ENCODE data around the gene DRC1.
A peak's percentile ranks its signal among the peaks of the same experiment; 100 is the strongest.
"Not testable (repeated sequence)": the region's sequence is repeated elsewhere in the genome, so short reads cannot be mapped to it uniquely, and the experiment has no call there.

The DRC1 gene

DNA sequence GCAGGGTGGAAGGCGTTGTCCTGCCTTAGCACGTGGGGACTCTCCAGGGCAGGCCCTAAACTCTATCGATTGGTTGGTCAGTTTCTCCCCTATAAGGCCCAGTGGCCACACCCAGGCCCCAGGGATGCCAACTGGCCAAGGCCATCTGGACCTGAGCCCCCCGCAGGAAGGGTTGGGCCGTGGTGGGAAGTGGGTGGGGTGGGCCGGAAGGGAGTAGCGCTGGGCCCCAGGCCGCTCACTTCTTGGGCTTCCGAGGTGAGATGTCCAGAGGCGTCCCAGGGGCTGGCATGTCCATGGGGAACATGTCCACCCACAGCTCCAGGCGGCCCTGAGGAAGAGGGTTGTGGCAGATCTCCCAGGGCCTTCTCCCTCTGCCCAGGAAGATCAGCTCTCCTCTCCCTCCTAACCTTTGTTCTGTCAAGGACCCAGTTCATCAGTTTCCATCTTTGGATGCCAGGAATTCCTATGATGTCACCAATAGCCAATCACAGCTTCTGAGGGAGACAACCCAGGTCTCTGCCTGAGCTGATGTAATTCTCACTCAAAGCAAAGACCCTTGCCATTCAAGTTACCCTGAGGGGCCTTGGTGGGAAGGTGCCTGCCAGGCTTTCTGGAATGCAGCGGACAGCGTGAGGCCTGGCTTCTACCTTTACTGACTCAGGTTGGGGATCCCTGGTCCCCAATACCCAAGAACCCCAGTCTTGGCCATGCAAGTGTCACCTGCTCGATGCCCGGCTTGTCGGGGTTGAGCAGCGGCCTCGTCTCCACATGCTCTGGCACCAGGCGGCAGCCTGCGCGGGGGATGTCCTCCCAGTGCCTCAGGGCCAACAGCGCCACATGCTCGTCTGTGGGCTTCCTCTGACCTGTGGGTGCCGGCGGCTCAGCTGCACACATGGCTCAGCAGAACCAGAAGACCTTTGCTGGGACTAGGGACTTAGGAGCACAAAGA, 61.8 kb downstream of the DRC1 start:
- DNase-seq = no peak

GRCh38 chr2:26464390-26465265, 62.9 kb downstream of the DRC1 start:
- DNase-seq = no peak

GRCh38 chr2:26465266-26465925, 63.7 kb downstream of the DRC1 start:
- no peak for DNase-seq

DNA sequence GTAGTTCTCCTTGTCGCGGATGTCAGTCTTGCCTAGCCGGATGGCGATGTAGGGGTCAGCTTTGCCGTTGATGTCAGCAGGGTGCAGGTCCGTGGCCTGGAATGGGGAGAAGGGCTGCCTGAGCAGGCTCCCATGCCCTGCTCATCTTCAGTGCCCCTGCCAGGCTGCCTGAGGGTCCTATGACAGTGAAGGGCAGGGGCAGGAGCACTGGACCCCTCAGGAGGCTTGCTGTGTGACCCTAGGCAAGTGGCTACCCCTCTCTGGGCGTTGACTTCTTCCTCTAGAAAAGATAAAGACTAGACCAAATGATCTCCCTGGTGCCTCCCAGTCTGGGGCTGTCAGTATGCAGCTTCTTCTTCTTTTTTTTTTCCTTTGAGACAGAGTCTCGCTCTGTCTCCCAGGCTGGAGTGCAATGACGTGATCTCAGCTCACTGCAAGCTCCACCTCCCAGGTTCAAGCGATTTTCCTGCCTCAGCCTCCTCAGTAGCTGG, 64.3 kb downstream of the DRC1 start:
- no peak for DNase-seq

GRCh38 chr2:26466662-26467310, 65.1 kb downstream of the DRC1 start:
- no peak for DNase-seq

DNA sequence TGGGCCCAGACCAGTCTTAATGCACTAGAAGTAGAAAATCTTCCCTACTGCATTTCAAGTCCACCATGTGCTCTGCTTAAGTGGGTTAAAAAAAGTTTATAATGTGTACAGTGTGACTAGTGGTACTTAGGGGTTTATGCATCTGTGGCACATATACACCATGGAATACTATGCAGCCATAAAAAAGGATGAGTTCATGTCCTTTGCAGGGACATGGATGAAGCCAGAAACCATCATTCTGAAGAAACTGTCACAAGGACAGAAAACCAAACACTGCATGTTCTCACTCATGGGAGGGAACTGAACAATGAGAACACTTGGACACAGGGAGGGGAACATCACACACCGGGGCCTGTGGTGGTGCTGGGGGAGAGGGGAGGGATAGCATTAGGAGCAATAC, 66.8 kb downstream of the DRC1 start:
- not testable (repeated sequence) for DNase-seq

DNA sequence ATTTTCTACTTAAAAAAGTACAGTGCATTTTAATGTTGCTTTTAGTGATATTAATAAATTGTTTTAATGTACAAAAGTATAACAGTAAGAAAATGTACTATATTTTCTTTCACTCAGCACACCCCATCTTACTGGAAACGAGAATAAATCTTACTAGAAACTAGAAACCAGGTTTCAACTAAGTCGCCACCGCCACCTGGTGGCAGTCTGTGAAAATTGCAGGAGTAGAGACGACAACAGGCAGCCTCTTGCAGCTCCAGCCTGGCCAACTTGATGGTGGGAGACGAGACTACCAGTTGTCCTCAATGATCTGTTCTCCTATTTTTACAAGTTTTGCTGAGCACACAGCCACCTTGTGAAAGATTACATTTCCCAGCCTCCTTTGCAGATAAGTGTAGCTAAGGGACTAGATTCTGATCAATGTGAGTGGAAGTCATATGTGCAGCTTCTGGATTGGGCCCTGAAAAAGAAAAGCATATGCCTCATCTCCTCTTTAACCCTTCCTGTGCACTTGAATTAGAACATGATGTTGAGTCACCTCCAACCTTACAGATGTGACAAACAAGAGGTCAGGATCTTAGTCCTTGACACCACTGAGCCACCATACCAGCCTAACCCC, 67.5 kb downstream of the DRC1 start:
- no peak for DNase-seq

GRCh38 chr2:26469955-26470354, 68.2 kb downstream of the DRC1 start:
- no peak for DNase-seq

- DNase-seq = no peak
These were observed 69.0 kb downstream of the DRC1 start for GRCh38 chr2:26470601-26471260.

- DNase-seq = no peak
These were observed 69.6 kb downstream of the DRC1 start for GRCh38 chr2:26471289-26471688.

DNA sequence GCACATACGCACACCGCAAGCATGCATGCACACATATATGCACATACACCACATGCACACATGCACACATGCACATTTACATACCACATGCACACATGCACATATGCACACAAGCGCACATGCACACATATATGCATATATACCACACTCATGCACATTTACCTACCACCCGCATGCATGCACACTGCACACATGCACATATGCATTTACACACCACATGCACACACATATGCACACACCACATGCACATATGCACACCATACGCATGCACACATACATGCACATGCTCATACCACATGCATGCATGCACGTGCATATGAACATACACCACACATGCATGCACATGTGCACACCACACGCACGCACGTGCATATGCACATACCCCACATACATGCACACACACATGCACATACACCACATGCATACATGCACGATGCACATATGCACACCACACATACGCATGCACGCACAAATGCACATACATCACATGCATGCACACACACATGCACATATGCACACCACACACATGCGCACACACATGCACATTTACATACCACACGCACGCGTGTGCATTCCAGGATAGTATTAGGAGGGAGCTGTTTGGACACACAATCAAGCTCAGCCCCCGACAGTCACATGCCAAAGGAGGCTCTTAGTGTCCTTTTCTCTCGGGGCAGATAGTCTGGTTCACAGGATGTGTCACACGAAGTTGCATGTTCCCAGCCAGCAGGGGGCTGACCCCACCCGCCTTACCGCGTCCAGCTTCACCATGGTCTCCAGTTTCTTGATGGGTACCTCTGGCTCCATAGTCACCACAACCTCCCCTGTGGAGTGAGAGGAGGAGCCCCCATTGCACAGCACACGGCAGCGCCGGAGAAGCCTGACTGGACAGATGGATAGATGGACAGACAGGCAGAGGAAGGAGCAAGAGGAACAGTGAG, 70.3 kb downstream of the DRC1 start:
- DNase-seq = no peak

DNA sequence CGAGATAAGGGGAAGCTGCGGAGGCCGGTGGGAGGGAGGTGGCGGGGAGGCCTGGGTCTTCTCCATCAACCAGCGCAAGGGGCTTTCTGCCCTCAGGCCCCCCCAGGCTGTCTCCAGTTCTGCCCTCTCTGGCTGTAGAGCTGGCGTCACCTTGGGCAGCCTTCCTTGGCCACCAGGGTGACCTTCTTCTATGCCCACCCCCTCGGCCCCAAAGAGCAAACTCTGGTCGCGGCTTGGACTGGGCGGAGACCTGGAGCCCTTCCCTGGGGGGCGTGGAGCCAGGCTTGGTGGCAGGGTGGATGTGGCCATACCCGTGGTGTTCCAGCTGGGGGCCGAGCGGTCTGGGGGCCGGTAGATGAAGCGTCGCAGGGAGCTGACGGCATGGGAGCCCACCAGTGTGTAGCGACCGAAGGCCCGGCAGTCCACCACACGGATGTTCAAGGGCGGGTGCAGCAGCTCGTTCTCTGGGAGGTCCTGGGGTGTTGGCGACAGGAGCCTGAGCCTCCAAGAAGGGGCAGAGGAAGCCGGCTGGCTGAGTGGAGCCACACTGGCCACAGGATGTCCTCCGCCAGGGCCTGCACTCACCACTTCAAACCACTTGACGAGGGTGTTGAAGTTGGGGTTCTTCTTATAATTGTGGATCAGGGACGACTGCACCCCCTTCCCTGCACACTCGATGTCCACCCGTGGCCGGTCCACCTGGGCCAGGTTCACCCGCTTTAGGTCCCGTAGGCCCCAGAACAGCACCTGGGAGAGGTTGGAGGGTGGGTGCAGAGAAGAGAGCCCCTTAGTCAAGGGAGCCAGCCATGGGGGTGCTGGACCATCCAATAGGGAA, 71.3 kb downstream of the DRC1 start:
- no peak for DNase-seq

DNA sequence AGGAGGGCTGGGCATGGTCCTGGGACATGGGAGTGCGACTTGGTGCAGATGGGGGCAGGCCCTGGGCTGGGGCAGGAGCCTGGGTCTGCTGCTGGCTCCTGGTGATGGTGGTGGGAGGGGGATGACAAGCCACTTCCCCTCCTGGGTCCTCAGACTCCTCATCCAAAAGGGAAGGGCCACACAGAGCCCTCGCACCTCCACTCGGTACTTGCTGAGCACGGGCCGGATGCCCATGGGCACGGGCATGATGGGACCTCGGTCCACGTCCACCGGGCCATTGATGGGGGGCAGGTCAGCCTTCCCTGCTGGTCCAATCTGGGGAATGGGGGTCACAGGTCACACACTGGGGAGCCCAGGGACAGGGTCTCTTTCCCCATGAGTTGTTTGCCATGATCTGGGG, 72.1 kb downstream of the DRC1 start:
- DNase-seq = no peak

GRCh38 chr2:26474261-26474785, 72.6 kb downstream of the DRC1 start:
- no peak for DNase-seq

- no peak for DNase-seq
These were observed 73.3 kb downstream of the DRC1 start for GRCh38 chr2:26475037-26475436.

DNA sequence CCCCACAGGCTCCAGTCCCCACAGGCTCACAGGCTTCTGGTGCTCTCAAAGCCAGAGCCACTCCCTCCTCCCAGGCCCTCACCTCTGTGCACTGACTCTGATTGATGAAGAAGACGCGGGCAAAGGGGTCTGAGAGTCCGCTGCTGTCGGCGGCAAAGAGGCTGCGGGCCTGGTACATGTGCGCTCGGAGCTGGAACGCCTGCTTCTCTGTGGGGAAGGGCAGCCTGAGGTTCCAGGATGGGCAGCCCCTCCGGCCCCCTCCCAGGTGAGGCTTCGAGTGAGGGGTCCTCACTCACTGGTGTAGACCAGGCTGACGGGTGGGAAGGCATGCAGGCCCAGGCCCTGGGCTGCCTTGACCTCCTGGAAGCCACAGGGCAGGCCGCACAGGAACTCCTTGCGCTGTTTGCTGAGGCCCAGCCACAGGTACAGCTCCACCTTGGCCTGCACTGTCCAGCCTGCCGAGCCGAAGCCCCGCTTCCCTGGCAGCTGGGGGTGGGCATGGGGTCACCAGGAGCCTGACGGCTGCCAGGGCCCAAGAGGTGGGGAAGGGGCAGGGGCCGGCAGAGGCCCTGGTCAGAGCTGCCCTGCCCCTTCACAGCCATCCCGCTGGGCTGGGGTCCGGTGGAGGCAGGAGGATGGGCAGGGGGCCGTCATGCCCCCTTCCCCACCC, 74.2 kb downstream of the DRC1 start:
- DNase-seq = peak in 1 of 58 donors; percentile 3

Measured in anterior cingulate cortex (tissue), 58 donors.